CD4-positive, CD25-positive, alpha-beta regulatory T cell (primary cell): ENCODE measurements around the gene SCARB2. TPM values are rescaled to one million over a fixed set of nuclear protein-coding genes. Genes with fewer than 3 reads are reported as not detected.

Source experiments
- polyA plus RNA-seq, 4 donors: library from polyadenylated mRNA; unstranded; fragments of 300-500 nt; fragmentation: Illumina TruSeq; gene quantifications; one replicate each; pipeline ENCODE4 v1.2.3, GENCODE V29; 2021
- total RNA-seq: library from RNA; stranded (reverse); gene quantifications from one replicate; pipeline ENCODE4 v1.2.3, GENCODE V29; 2022

The SCARB2 gene
- total and polyA plus RNA-seq, 5 donors from 2014 or later, result 8.0 to 21.2 (median 10.6) TPM

Other genes with a start within 250 kb of the SCARB2 start
- 44.3 TPM for gene SDAD1, start 222.9 kb downstream of the SCARB2 start, total RNA-seq
- gene SDAD1, start 222.9 kb downstream of the SCARB2 start, polyA plus RNA-seq, result 10 to 100 TPM; 58.0 to 81.5 (median 69.0) TPM
- gene CXCL9, start 206.3 kb downstream of the SCARB2 start, total RNA-seq, result not detected
- not detected for gene CXCL9, start 206.3 kb downstream of the SCARB2 start, polyA plus RNA-seq
- gene CXCL10, start 190.3 kb downstream of the SCARB2 start, total RNA-seq, result not detected
- gene CXCL10, start 190.3 kb downstream of the SCARB2 start, polyA plus RNA-seq, result not detected
- gene CXCL11, start 177.8 kb downstream of the SCARB2 start, total RNA-seq, result not detected
- gene CXCL11, start 177.8 kb downstream of the SCARB2 start, polyA plus RNA-seq, result not detected
- gene ART3, start 139.1 kb downstream of the SCARB2 start, total RNA-seq, result not detected
- not detected for gene ART3, start 139.1 kb downstream of the SCARB2 start, polyA plus RNA-seq
- gene NUP54, start 65.4 kb downstream of the SCARB2 start, total RNA-seq, result 74.8 TPM
- gene NUP54, start 65.4 kb downstream of the SCARB2 start, polyA plus RNA-seq, result 10 to 100 TPM; 35.4 to 48.3 (median 39.5) TPM
- gene FAM47E, start 37.9 kb upstream of the SCARB2 start, total RNA-seq, result 1.0 TPM
- gene FAM47E, start 37.9 kb upstream of the SCARB2 start, polyA plus RNA-seq, result under 1 TPM in 1 of 4 donors, not detected in 3; 0.57 TPM
- gene STBD1, start 92.9 kb upstream of the SCARB2 start, total RNA-seq, result 0.47 TPM
- 1 to 10 TPM in 1 of 4 donors, under 1 TPM in 3; 0.17 to 1.5 (median 0.37) TPM for gene STBD1, start 92.9 kb upstream of the SCARB2 start, polyA plus RNA-seq
- not detected for gene CCDC158, start 207.3 kb upstream of the SCARB2 start, total RNA-seq
- not detected for gene CCDC158, start 207.3 kb upstream of the SCARB2 start, polyA plus RNA-seq
- not detected for gene SHROOM3, start 221.4 kb upstream of the SCARB2 start, total RNA-seq
- not detected for gene SHROOM3, start 221.4 kb upstream of the SCARB2 start, polyA plus RNA-seq